HG02759 (cell line): ENCODE data around the gene BAZ2B.

Experiments
- ATAC-seq: cut with Tn5 transposase; IDR thresholded peaks from one replicate; pipeline ENCODE4 v1.9.1; 2021; ENCODE audit warnings: mild to moderate bottlenecking, moderate library complexity; ENCODE audit not compliant: unreplicated experiment

BAZ2B gene

DNA sequence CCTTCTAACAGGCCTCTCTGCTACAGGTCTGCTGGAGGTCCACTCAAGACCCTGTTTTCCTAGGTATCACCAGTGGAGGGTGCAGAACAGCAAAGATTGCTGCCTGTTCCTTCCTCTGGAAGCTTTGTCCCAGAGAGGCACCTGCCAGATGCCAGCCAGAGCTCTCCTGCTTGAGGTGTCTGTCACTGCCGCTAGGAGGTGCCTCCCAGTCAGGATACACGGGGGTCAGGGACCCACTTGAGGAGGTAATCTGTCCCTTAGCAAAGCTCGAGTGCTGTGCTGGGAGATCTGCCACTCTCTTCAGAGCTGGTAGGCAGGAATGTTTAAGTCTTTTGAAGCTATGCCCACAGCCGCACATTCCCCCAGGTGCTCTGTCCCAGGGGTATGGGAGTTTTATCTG lies 140.6 kb downstream of the BAZ2B start:
- ATAC-seq, result no peak

DNA sequence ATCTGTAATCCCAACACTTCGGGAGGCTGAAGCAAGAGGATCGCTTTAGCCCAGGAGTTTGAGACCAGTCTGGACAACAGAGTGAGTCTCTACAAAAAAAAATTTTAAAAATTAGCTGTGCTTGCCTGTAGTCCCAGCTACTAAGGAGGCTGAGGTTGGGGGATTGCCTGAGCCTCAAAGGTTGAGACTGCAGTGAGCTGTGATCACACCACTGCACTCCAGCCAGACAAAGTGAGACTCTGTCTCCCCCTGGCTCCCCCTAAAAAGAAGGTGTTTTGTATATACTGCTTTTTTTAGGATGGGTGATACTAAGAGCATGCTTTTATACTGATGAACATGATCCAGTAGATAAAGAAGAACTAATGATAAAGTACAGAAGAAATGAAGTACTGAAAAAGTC lies 145.0 kb downstream of the BAZ2B start:
- no peak for ATAC-seq

DNA sequence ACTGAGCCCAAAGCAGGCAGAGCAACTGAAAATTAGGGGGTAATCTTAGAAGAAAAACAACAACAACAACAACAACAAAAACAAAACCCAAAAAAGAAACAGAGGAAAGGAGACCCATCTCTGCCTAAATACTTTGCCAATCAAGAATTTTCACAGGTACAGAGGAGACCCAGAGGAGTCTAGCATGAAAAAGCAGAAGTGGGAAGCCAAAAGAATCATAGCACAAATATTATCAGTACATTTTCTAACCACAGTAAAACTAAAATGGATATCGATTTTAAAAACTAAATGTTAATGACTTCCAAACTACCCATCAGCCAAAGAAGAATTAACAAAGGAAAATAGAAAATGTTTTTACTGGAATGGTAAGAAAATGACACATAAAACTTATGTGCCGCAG lies 148.1 kb downstream of the BAZ2B start:
- no peak for ATAC-seq

DNA sequence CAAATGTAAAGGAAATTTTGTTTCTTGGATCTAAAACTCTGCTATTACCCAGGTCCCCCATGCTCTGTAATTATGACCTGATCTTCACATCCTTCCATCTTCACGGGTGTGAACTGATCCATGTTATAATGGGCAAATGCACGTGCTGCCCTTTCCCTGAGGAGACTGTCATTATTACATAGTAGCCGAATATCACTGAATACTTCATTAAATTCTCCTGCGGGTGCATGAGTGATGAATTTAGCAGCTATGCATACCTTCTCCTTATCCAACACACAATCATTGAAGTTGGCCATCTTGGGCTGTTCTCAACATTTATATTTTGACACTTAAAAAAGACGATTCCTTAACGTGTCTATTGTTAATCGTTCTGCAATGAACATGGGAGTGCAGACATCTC lies 153.4 kb downstream of the BAZ2B start:
- no peak for ATAC-seq

DNA sequence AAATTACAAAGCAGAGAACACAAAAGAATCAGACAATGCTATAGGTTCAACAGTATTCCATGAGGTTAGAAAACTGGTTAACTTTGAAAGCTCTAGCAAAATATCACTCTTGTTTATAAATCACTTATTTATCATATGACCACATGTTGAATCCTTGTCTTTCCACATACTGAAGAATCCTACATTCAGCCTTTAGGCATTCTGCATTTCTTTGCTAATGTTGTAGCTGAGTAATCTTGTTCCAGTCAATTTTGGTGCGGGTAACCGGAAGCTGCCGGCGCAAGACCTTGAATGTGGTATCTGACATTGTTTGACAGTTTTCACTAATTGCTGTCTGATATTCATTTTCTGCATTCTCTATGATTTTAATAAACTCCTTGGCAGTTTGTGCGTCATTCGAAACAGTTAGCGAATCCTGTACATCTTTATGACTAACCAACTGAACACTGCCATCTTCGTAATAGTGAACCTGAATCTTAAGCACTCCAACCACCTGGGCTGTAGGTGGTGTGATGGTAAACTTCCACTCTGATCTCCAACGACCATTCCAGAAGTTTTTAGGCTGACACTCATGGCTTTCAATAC lies 154.1 kb downstream of the BAZ2B start:
- no peak for ATAC-seq

DNA sequence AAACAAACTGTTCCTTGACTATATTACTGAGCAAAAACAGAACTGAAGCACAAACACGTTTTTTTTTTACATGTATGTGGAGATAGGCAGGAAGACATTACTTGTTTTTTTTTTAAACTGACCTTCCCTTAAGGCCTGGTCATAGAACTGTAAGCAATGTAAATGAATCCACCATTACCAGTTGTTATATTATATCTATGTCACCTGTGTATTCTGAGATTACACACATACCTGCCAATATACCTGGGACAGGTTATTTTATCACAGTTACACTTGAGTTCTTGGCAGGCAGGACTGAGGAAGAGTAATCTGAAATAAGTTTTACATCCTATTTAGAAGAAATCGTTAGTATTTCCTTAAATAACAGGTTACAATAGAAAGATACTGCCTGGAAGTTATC lies 155.3 kb downstream of the BAZ2B start:
- ATAC-seq, result no peak

DNA sequence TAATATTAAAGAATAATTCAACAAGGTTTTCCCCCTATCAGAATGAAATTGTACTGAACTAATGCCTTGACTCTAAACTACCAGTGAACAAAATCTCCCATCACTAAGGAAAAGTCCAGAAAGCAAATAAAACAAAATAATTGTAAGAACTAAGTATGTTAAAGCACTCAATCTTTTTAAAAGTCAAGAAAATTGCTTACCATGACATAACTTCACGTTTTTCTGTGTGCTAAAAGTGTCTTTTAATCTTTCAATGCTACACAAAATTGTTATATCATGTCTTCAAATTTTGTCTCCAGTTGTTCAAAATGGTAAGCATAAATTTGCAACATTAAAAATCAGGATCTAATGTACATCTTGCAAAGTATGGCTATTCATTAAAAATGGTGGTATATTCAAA lies 156.1 kb downstream of the BAZ2B start:
- no peak for ATAC-seq

DNA sequence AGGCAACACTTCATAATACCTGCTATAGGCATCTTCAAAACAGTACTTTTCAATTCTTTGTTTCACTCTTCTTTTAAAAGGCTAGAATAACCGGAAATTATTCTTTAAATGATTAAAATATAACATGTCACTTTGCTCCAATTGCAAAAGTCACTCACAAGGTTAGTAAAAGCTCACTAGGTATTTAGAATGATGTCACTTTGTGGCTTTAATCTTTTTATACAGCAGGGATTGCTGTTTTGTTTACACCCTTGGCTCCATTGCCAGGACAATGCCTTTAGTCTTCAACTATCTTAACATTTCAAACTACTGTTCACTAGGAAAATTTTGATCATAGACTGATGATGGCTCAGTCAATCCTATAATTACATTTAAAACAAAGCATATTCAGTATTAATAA lies 157.1 kb downstream of the BAZ2B start:
- no peak for ATAC-seq

DNA sequence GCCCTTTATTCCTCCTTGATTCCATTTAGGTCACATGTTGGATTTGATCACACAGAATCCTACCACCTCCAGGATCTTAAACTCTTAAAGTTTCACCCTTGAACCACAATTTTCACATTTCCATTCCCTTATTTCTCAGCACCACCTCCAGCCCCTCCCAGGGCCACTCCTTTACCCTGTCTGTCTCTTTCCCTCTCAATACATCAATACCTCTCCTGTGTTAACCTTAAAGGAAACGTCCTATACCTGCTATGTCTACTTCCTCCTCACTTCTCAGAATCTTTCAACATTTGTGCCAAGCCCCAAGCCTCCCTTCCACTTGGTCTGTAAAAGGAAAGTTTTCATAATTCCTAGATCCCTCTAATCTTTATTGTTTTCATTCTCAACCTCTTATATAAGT lies 158.8 kb downstream of the BAZ2B start:
- ATAC-seq, result no peak

DNA sequence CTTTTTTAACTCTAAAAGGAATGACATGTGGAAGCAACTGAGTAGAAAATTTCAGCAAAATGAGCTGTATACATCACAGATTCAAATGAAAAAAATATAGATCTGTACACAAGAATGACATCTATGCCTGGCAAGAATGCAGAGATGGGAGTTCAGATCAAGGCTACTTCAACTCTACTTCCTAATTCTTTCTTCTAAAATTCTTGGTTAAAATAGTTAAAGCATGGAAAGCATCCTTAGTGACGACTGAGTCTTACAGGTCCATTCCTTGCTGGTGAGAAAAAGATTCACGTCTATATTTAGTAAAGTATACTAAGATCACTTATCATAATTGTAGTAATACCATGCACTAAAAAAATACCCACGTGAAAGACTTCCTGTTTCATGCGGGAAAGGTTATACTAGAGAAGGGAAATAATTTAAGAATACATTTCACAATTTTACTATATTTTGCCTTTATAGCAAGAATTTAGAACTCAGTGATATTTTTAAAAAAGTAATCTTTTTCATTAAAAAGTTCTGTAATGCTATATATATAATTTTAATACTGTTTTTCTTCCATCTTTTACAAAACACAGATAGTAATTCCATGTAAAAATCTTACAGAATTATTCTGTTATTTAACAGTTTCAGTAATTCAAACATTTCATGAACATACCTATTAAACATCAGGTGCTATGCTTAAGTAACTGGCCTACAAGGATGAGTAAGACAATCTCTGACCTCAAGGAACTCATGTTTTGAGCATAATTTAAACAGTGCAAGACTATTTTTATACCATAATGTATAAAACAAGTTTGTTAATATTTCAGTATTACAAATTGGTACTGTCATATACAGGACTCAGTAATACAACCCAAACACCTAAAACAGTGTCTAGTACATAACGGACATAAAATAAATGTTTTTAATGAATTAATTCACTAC lies 159.6 kb downstream of the BAZ2B start:
- ATAC-seq, result no peak

DNA sequence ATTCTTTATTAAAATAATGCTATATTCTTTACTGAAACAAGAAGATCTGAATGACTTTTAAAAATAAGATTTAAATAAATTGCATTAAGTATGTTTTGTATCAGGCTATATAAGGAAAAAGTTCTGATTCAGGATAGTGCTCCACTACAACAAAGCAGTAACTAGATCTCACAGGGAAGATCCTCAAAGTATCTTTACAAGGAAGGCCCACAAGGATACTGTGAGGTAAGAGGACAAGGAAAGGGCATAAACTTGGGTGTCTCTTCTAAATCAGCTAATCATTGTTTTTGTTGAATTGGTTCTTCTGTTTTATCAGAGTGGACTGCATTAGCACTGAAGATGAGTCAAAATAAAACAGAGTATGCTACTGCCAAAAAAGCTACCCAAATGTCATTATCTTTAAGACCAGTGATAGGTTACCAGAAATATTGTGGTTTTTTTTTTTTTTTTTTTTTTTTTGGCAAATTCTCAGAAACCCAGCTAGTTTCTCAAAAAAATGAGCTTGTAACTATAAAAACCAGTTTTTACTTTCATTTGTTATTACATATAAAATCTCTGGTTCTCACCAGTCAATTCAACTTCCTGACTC lies 160.9 kb downstream of the BAZ2B start:
- no peak for ATAC-seq

DNA sequence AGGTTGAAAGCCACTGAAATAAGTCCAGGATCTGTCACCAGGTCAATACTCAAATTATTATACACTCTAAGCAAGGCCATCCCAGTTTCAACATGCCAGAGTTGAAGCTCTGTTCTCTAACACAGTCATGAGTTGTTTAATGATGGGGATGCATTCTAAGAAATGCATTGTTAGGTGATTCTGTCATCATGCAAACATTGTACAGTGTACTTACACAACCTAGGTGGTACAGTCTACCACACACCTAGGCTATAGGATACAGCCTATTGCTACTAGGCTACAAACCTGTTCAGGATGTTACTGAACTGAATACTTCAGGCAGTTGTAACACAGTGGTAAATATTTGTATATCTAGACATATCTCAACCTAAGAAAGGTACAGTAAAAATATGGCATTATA lies 162.2 kb downstream of the BAZ2B start:
- no peak for ATAC-seq

DNA sequence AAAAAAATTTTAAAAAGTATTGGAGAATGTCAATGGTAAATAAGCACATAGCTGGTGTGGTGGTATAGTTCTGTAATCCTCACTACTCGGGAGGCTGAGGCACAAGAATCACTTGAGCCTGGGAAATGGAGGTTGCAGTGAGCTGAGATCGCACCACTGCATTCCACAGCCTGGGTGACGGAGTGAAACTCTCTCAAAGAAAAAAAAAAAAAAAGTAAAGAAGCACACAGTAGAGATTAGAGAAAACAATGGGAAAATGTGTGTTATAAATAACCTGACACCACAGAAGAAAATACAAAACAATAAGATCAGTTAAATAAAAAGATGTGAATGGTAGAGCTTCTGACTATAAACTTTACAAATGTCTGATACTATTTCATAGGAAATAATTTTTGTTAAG lies 166.2 kb downstream of the BAZ2B start:
- ATAC-seq, result no peak

DNA sequence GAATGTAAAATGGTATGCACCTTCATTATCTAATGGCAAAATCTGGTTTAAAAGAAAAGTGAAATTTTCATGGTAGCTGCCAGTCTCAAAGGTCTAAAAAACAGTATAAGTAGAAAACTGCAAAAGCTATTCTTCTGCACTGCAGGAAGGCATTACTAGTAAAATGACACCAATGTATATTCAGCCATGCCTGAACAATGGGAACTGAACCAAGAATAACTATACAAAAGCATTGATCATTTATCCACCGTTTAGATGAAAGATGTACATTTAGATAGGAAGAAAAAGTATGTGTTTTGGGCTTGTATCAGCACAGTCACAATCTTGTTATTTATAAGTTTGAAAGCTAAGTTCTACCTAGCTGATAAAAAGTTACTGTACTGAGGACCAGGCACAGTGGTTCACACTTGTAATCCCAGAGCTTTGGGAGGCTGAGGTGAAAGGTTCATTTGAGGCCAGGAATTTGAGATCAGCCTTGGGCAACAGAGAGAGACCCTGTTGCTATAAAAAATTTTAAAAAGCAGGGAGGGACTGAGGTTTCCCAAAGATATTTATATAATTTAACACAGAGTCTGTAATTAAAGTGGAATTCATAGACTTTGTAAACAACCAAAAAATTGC lies 166.7 kb downstream of the BAZ2B start:
- no peak for ATAC-seq

DNA sequence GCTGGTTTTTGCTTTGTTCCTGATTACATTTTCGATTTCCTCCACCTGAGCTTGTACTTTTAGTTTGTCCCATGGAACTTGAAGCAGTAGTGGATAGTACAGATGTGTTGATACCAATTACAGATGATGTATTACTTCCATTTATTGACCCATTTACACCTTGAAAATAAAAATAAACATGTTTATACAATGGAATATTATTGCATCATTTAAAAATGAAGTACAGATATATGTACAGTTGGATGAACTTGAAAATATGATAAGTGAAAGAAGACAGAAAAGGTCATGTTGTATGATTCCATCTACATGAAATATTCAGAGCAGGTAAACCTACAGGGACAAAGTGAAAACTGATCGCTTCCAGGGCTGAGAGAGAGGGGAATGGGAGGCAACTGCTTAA lies 169.5 kb downstream of the BAZ2B start:
- no peak for ATAC-seq

DNA sequence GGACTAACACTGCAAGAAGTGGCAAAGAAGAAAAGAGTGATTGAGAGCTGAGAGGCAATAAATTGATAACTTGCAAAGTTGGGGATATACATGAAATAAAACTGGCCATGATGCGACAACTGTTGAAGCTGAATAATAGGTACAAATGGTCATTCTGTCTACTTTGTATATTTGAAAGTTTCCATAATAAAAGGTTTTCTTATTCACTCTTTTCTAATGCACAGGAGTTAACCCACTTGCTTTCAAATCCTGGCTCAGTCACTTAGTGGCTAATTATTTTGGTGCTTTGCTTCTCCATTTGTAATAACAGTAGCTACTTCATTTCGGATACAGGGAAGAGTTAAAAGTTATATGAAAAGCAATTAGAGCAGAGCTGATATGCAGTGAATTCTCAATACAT lies 170.1 kb downstream of the BAZ2B start:
- ATAC-seq, result no peak

DNA sequence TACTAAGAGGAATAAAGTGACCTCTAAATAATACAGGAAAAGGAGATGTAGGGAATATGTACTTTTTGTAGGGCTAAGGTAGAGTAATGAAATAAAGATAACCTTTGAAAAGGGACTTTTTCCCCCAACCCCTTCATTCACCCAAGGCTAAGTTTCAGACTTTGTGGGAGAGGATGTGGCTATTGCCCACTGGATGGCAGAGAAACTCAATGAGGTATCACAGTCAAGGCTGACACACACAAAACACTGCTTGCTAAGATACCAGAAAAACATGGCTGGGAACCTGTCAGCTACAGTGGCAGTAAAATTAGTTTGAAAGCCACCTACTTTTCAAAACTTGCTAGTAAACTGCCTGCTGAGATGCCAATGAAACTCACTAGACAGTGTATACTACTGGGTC lies 171.0 kb downstream of the BAZ2B start:
- ATAC-seq, result no peak

DNA sequence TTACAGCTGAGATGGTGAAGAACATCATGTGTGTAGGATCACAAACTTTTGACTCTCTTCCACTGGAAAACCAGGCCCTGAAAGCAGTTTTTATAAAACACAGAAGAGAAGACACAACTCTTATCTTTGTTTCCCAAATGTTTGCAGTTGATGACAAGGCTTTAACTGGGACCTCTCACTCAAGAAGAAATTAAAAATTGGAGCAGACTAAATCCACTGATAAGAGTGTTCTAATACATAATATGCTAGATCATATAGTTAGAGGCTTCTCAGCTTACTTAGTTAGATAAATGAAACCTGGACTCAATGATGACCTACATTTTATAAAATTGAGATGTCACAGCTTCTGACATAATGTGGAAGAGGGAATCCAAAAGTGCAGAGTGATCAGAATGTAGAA lies 171.6 kb downstream of the BAZ2B start:
- no peak for ATAC-seq

DNA sequence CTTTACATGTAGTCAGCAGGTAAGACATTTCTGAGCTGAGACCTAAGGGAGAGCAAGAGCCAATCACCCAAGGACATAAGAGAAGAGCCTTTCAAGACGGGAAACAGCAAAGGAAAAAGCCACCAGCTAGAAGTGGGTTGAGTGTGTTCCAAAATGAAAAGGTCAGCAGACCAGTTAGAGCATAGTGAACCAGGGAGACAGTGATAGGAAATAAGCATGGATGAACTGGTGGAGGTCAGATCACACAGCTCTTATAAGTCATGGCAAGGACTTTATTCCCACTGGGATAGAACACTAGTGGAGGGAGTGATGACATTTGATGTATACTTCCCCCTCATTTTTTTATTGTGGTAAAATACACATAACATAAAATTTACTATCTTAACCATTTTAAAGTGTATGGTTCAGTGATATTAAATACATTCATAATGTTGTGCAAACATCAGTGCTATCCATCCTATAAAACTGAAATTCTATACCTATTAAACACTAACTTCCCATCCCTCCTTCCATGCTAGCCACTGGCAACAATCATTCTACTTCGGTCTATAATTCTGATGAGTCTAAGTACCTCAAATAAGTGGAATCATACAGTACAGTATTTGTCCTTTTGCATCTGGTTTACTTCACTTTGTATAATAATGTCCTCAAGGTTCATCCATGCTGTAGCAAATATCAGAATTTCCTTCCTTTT lies 174.0 kb downstream of the BAZ2B start:
- ATAC-seq, result no peak

DNA sequence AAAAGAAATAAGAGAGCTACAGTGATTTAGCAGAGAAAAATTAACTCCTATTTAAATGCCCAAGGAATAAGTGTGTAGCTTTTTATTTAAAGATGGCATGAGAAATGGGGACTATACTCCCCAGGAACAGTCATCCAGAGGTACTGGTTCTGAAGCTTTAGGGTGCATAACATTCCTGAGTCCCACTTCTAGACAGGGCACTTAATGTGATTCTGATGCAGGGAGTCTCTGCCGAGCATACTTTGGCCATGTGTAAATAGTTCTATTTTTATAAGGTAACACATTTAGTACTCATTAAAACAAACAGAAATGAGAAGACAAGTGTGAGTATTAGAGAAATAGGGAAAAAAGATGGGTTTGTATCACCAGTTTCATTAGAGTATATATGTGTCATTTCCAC lies 175.2 kb downstream of the BAZ2B start:
- ATAC-seq, result no peak

DNA sequence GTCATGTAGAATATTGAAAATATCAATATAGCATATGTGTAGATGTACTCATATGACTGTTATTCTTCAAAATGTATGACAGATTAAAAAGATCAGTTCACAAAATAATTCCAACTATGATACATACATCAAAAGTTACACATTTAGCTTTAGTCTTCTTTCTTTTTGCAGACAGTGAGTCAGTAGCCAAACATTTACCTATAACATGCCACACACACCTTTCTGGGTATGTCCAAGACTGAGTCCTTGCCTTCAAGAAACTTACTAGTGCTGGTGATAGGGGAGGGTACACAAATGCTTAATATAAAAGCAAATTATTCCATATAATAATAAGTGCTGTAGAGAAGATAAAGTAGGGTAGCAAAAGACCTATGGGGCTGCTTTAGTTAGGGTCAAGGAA lies 176.9 kb downstream of the BAZ2B start:
- ATAC-seq, result no peak
